Endodermal cell (in vitro differentiated cells): ENCODE data around the gene PLD2. TPM values are rescaled to one million over a fixed set of nuclear protein-coding genes. Genes with fewer than 3 reads are reported as not detected.

Source experiments
- DNase-seq: peaks from one replicate; pipeline ENCODE4 v3.0.0-alpha.2; 2017
- H3K27ac ChIP-seq: 2 replicates; pipeline ENCODE4 v1.5.1; 2013; ENCODE audit warnings: mild to moderate bottlenecking, low read depth, low read length, moderate library complexity
- H3K27me3 ChIP-seq: 2 replicates; pipeline ENCODE4 v1.6.1; 2013; ENCODE audit warnings: mild to moderate bottlenecking, low read length, moderate library complexity; ENCODE audit not compliant: insufficient read depth, control insufficient read depth, poor library complexity, severe bottlenecking
- H3K36me3 ChIP-seq: 2 replicates; pipeline ENCODE4 v1.7.0; 2013; ENCODE audit warnings: mild to moderate bottlenecking, low read length, moderate library complexity; ENCODE audit not compliant: control insufficient read depth, insufficient read depth
- H3K4me1 ChIP-seq: one replicate; pipeline ENCODE4 v1.7.0; 2013; ENCODE audit warnings: low read length; ENCODE audit not compliant: control insufficient read depth, insufficient read depth
- H3K4me3 ChIP-seq: 2 replicates; pipeline ENCODE4 v1.5.1; 2013; ENCODE audit warnings: mild to moderate bottlenecking, low read length, moderate library complexity
- H3K9ac ChIP-seq: 2 replicates; pipeline ENCODE4 v1.6.1; 2013; ENCODE audit warnings: mild to moderate bottlenecking, low read length, moderate library complexity; ENCODE audit not compliant: poor library complexity, severe bottlenecking; ENCODE audit errors: extremely low read depth
- H3K9me3 ChIP-seq: 2 replicates; pipeline ENCODE4 v1.6.1; 2013; ENCODE audit warnings: mild to moderate bottlenecking, low read length, moderate library complexity; ENCODE audit not compliant: control insufficient read depth
- H3K27ac Mint-ChIP-seq: 2 replicates; pipeline ENCODE4 v1.8.0; 2020; ENCODE audit warnings: mixed read lengths
- H3K27me3 Mint-ChIP-seq: 2 replicates; pipeline ENCODE4 v1.8.0; 2021; ENCODE audit warnings: mild to moderate bottlenecking, mixed read lengths; ENCODE audit not compliant: insufficient read depth
- H3K36me3 Mint-ChIP-seq: 2 replicates; pipeline ENCODE4 v1.8.0; 2020; ENCODE audit warnings: low read depth, mixed read lengths
- H3K4me1 Mint-ChIP-seq: 2 replicates; pipeline ENCODE4 v1.8.0; 2020; ENCODE audit warnings: mixed read lengths
- H3K4me3 Mint-ChIP-seq: 2 replicates; pipeline ENCODE4 v1.8.0; 2020; ENCODE audit warnings: mild to moderate bottlenecking, moderate library complexity, mixed read lengths
- H3K9me3 Mint-ChIP-seq: 2 replicates; pipeline ENCODE4 v1.8.0; 2020; ENCODE audit warnings: mild to moderate bottlenecking, mixed read lengths
- WGBS, 2 experiments: methylation state at CpG; one replicate each; pipeline versions ENCODE4 v1.1.5 to v1.1.7; 2013; ENCODE audit warnings: missing lambda C conversion rate in 2 of 2, mixed read lengths in 1 of 2; ENCODE audit not compliant: insufficient coverage in 1 of 2, insufficient read length in 1 of 2; 5-methylcytosine and 5-hydroxymethylcytosine counted together
- total RNA-seq, 2 donors: library from RNA; stranded (reverse); fragmentation: NEBNext Ultra II Directional in 1 of 2; extraction: Animal tissue kit (Norgen Biotek cat#: 25700) in 1 of 2; gene quantifications; 2 replicates in 1 of 2; 3 replicates in 1 of 2; pipeline ENCODE4 v1.2.1, GENCODE V29; 2021
- TF ChIP-seq, protein P1 (sequence below): fragments of 200-600 bp; sonication (generic); conservative IDR thresholded peaks from 2 replicates; pipeline ENCODE4 v1.5.0; 2021; ENCODE audit warnings: antibody characterized with exemption, mild to moderate bottlenecking

Gene PLD2
- total RNA-seq, 2 donors from 2014 or later, result 72.7 to 75.2 TPM

- H3K27ac ChIP-seq, result no peak overlapping the region
- Mint-ChIP-seq H3K27ac (no peak overlapping the region), H3K9me3 (no peaks in the 10 kb centered on the region), H3K27me3 (peaks cover 20% of the 10 kb centered on the region), H3K4me1 (no peaks in the 10 kb centered on the region), H3K36me3 (no peaks in the 10 kb centered on the region), H3K4me3 (no peak overlapping the region)
- TF ChIP-seq, protein P1, sequence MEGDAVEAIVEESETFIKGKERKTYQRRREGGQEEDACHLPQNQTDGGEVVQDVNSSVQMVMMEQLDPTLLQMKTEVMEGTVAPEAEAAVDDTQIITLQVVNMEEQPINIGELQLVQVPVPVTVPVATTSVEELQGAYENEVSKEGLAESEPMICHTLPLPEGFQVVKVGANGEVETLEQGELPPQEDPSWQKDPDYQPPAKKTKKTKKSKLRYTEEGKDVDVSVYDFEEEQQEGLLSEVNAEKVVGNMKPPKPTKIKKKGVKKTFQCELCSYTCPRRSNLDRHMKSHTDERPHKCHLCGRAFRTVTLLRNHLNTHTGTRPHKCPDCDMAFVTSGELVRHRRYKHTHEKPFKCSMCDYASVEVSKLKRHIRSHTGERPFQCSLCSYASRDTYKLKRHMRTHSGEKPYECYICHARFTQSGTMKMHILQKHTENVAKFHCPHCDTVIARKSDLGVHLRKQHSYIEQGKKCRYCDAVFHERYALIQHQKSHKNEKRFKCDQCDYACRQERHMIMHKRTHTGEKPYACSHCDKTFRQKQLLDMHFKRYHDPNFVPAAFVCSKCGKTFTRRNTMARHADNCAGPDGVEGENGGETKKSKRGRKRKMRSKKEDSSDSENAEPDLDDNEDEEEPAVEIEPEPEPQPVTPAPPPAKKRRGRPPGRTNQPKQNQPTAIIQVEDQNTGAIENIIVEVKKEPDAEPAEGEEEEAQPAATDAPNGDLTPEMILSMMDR, result no peak
- H3K9ac ChIP-seq, result no peak overlapping the region
- no peaks in the 10 kb centered on the region for H3K4me1 ChIP-seq
- H3K9me3 ChIP-seq, result no peaks in the 10 kb centered on the region
- H3K4me3 ChIP-seq, result no peak overlapping the region
- 90 to 94% methylated on average over 2 of the region's 2 CpGs for WGBS, 2 experiments
- no peaks in the 10 kb centered on the region for H3K36me3 ChIP-seq
- no peaks in the 10 kb centered on the region for H3K27me3 ChIP-seq
- no peak for DNase-seq
These were observed 37.3 kb upstream of the PLD2 start for GRCh38 chr17:4769628-4770027.

DNA sequence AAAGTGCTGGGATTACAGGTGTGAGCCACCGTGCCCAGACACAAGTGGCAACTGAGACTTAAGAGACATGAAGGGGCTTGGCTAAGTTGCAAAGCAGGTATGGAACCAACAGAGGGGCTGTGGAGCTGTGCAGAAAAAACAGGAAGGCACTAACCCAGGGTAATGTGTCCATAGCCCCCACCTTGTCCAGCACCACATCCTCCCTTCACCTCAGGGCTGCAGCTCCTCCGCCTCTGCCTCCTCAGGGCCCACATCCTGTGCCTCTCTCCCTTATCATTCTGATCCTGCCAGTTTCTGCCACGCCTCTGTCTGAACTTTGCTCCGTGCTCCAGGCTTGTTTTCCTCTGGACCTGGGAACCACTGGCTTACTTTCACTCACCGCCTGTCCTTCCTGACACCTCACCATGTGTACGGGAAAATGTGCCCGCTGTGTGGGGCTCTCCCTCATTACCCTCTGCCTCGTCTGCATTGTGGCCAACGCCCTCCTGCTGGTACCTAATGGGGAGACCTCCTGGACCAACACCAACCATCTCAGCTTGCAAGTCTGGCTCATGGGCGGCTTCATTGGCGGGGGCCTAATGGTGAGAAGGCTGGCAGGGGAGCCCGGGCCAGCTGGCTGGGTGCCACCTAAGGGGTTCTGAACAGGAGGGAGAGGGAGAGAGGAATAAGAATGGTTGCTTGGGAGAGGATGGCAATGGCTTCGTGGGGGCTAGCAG lies 35.3 kb upstream of the PLD2 start, which contains the start of gene TM4SF5:
TSS of gene TM4SF5 (plus strand) at position 368 of the 716 bp plus-strand sequence. CDS start at position 405, 37 bp downstream.
- H3K9me3 ChIP-seq, result no peaks in the 10 kb centered on the region
- no peaks in the 10 kb centered on the region for H3K4me1 ChIP-seq
- Mint-ChIP-seq H3K4me1 (no peaks in the 10 kb centered on the region), H3K36me3 (no peaks in the 10 kb centered on the region), H3K27ac (no peak within 1 kb of the TSS), H3K9me3 (no peaks in the 10 kb centered on the region), H3K27me3 (peaks cover 20% of the 10 kb centered on the region), H3K4me3 (no peak within 1 kb of the TSS)
- no peaks in the 10 kb centered on the region for H3K27me3 ChIP-seq
- TF ChIP-seq, protein P1, result no peak
- DNase-seq, result no peak
- no peak within 1 kb of the TSS for H3K9ac ChIP-seq
- no peak within 1 kb of the TSS for H3K4me3 ChIP-seq
- H3K27ac ChIP-seq, result no peak within 1 kb of the TSS
- 84 to 91% methylated on average over 8 to 13 of the region's 13 CpGs for WGBS, 2 experiments
- no peaks in the 10 kb centered on the region for H3K36me3 ChIP-seq

DNA sequence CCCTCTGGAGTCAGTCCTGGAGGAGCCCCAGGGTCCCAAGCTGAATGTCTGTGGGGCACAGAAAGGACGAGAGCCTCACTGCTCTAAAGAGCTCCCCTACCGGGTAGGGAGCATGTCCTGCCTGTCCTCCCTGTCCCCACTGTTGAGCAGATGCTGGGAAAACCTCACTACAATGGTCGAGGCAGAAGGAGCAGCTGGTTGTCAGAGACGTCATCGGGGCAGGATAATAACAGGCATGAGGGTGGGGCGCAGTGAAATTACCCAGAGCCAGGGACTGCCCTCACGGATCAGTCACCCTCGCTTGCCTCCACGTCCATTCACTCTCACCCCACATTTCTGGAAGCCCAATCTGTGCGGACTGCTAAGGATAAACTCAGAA lies 34.7 kb upstream of the PLD2 start:
- Mint-ChIP-seq H3K4me3 (no peak overlapping the region), H3K27me3 (peaks cover 23% of the 10 kb centered on the region), H3K27ac (no peak overlapping the region), H3K36me3 (no peaks in the 10 kb centered on the region), H3K9me3 (no peaks in the 10 kb centered on the region), H3K4me1 (no peaks in the 10 kb centered on the region)
- H3K27me3 ChIP-seq, result no peaks in the 10 kb centered on the region
- no peak overlapping the region for H3K27ac ChIP-seq
- H3K4me1 ChIP-seq, result no peaks in the 10 kb centered on the region
- H3K9me3 ChIP-seq, result no peaks in the 10 kb centered on the region
- 74 to 83% methylated on average over 3 to 10 of the region's 10 CpGs for WGBS, 2 experiments
- H3K4me3 ChIP-seq, result no peak overlapping the region
- TF ChIP-seq, protein P1, result no peak
- DNase-seq, result no peak
- H3K9ac ChIP-seq, result no peak overlapping the region
- H3K36me3 ChIP-seq, result no peaks in the 10 kb centered on the region
